ENCODE results near the gene GGA3. TPM values are rescaled to one million over a fixed set of nuclear protein-coding genes. Genes with fewer than 3 reads are reported as not detected.
"Not testable (repeated sequence)": the region's sequence is repeated elsewhere in the genome, so short reads cannot be mapped to it uniquely, and the experiment has no call there.

GGA3 gene
- total RNA-seq, result 31.0 TPM

GRCh38 chr17:75261336-75262111, at the start of gene GGA3, which contains the start of gene MRPS7:
Gene GGA3 (minus strand): TSS chr17:75261606. CDS start chr17:75261587, 19 bp downstream.
Gene MRPS7 (plus strand): TSS chr17:75261879. CDS start chr17:75261901, 22 bp downstream.
- DNase-seq (ENCODE audit: low read depth in 2 of 3, low spot score in 2 of 3), result peak; percentile 92 to 97 (median 95)

- DNase-seq (ENCODE audit: low read depth in 2 of 3, low spot score in 2 of 3), result no peak
These were observed 47.6 kb upstream of the GGA3 start for GRCh38 chr17:75308732-75309629.

DNA sequence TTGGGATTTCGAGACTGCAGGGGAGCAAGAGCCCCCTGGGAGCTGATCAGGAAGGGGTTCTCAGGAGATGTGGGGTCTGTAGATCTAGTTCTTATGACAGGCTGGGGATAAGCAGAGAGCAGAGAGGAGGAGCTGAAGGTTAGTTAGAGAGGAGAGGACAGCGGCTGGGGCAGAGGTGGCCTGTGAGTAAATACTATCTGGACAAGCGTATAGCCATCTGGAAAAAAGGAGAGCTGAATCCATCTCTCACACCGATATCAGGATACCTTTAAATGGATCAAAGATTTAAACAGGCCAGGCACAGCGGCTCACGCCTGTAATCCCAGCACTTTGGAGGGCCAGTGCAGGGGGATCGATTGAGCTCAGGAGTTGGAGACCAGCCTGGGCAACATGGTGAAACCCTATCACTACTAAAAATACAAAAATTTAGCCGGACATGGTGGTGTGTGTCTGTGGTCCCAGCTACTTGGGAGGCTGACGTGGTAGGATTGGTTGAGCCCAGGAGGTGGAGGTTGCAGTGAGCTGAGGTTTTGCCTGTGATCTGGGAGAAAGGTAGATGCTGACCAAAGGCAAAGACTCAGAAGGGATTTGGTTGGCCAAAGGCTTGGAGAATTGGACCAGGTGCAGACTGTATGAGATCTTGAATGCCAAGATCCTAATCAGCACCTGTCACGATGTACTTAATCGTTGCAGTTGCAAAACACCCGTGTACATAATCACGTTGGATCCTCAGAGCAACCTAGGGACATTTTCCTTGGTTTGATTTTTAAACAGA, 46.7 kb upstream of the GGA3 start:
- DNase-seq (ENCODE audit: low read depth in 2 of 3, low spot score in 2 of 3), result no peak

- DNase-seq (ENCODE audit: low read depth in 2 of 3, low spot score in 2 of 3), result no peak
These were observed 40.2 kb upstream of the GGA3 start for GRCh38 chr17:75301502-75302206.

GRCh38 chr17:75301049-75301448, 39.6 kb upstream of the GGA3 start:
- no peak for DNase-seq (ENCODE audit: low read depth in 2 of 3, low spot score in 2 of 3)

DNA sequence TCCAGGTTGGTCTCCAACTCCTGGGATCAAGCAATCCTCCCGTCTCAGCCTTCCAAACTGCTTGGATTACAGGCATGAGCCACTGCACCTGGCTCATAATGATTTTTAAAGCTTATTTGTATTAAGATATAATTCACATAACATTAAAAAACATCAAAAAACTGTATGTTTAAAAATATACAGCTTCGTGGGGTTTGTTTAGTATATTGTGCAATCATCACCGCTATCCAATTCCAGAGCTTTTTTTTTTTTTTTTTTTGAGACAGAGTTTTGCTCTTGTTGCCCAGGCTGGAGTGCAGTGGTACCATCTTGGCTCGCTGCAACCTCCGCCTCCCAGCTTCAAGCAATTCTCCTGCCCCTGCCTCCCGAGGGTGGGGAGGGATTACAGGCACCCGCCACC, 38.9 kb upstream of the GGA3 start:
- DNase-seq (ENCODE audit: low read depth in 2 of 3, low spot score in 2 of 3), result no peak

- peak in 2 of 3 donors; percentile 38 to 64 for DNase-seq (ENCODE audit: low read depth in 2 of 3, low spot score in 2 of 3)
These were observed 34.1 kb upstream of the GGA3 start for GRCh38 chr17:75295201-75296158.

DNA sequence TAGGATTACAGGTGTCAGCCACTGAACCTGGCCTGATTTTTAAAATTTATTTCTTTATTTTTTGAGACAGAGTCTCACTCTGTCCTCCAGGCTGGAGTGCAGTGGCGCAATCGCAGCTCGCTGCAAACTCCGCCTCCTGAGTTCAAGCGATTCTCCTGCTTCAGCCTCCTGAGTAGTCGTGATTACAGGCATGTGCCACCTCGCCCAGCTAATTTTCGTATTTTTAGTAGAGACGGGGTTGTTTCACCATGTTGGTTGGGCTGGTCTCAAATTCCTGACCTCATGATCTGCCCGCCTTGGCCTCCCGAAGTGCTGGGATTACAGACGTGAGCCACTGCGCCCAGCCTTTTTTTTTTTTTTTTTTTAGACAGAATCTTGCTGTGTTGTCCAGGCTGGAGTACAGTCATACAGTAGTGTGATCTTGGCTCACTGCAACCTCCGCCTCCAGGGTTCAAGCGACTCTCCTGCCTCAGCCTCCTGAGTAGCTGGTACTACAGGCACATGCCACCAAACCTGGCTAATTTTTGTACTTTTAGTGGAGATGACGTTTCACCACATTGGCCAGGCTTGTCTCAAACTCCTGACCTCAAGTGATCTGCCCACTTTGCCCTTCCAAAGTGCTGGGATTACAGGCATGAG, 31.5 kb upstream of the GGA3 start:
- not testable (repeated sequence) for DNase-seq (ENCODE audit: low read depth in 2 of 3, low spot score in 2 of 3)

GRCh38 chr17:75289832-75290337, 28.5 kb upstream of the GGA3 start:
- peak in 2 of 3 donors; percentile 84 to 90 for DNase-seq (ENCODE audit: low read depth in 2 of 3, low spot score in 2 of 3)

- peak; percentile 91 to 99 (median 99) for DNase-seq (ENCODE audit: low read depth in 2 of 3, low spot score in 2 of 3)
These were observed 27.9 kb upstream of the GGA3 start, which contains the start of gene SLC25A19 for GRCh38 chr17:75289115-75289831. Gene SLC25A19 (minus strand): TSS chr17:75289433. CDS start chr17:75286764, 2,669 bp downstream.

DNA sequence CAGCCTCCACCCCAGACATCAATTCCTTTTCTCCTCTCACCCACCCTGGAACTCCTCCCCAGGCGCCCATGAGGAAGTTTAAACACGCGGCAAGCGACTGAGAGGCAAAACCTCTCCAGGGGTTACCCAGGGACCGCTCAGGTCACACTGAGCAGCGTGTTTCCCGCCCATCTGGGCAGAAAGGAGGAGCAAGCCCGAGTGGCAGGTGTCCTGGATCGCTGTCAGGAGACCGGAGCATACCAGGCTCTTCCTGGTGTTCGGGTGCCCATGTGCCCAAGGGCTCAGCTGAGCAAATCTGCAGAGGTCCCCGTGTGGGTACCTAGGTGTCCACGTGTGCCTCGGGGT, 27.3 kb upstream of the GGA3 start:
- DNase-seq (ENCODE audit: low read depth in 2 of 3, low spot score in 2 of 3), result peak in 1 of 3 donors; percentile 26

DNA sequence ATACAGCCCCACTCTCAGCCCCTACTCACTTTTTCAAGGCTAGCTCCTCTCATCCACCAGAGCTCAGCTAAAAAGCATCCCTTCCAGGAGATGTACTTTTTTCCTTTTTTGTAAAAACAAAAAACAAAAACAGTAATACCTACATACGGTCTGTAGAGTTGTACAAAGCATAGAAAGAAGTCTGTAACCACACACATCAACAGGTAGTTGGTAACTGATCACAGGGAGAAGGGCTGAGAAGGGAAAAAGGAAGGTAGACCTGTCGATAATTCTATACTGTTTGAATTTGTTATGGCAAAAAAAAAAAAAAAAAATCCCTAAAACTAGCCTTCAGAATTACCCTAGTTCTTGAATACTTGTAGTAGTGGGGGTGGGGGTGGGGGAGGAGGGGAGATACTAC, 27.0 kb upstream of the GGA3 start:
- DNase-seq (ENCODE audit: low read depth in 2 of 3, low spot score in 2 of 3), result no peak

DNA sequence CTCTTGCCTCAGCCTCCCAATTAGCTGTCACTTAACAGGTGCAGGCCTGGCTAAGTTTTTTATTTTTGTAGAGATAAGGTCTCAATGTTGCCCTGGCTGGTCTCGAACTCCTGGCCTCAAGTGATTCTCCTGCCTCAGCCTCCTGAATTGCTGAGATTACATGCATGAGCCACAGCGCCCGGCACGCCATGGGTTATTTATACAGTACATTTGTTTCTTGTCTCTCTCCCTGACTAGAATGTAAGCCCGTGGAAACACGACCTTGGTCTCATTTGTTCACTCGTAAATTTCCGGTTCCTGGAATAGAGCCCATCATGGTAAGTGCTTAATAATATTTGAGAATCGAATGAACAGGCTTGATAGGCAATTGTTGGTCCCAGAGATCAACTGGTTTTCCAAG, 25.8 kb upstream of the GGA3 start:
- no peak for DNase-seq (ENCODE audit: low read depth in 2 of 3, low spot score in 2 of 3)

DNA sequence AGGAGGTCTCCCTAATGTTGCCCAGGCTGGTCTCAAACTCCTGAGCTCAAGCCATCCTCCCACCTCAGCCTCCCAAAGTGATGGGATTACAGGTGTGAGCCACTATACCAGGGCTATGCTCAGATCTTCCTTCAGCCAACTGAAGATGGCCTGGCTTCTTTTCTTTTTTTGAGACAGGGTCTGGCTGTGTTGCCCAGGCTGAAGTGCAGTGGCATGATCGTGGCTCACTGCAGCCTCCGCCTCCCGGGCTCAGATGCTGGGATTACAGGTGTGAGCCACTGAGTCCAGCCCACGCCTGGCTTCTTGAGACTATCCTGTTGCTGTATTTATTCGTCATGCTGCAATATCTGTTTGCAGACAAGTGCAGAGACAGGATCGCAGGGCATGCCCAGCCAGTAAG, 23.7 kb upstream of the GGA3 start:
- no peak for DNase-seq (ENCODE audit: low read depth in 2 of 3, low spot score in 2 of 3)

DNA sequence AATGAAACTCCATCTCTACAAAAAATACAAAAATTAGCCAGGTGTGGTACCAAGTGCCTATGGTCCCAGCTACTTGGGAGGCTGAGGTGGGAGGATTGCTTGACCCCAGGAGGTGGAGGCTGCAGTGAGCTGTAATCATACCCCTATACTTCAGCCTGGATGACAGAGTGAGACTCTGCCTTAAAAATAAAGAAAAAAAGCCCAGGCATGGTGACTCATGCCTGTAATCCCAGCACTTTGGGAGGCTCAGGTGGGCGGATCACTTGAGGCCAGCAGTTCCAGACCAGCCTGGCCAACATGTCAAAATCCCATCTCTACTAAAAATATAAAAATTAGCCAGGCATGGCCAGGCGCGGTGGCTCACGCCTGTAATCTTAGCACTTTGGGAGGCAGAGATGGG, 18.8 kb upstream of the GGA3 start:
- not testable (repeated sequence) for DNase-seq (ENCODE audit: low read depth in 2 of 3, low spot score in 2 of 3)

GRCh38 chr17:75277664-75278071, 16.3 kb upstream of the GGA3 start:
- DNase-seq (ENCODE audit: low read depth in 2 of 3, low spot score in 2 of 3), result no peak

DNA sequence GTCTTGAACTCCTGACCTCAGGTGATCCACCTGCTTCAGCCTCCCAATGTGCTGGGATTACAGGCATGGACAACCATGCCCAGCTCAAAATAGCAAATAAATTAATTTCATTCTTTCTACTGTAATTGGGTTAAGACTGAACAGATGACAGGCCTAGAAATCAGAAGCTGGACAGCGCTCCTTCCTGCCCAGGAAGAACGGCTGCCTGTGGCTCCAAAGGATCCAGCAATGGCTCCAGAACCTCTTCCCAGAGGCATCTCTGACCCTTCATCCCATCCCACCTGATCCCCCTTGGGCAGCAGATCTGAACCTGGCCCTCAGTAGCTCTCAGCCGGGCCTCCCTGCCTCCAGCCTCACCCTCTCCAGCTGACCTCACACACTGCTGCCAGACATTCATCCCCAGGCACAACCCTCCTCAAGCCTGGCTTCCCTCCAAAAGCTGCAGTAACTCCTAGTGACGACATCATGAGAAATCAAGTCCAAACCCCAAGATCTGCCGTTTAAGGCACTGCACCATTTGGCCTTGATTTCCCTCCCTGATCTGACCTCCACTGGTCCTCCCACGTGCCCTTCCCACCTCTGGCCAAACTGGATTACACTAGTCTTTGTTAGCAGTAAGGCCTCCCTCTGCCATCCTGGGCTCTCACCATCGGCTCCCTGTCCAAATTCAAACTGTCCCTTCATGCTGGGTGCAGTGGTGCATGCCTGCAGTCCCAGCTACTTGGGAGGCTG, 12.7 kb upstream of the GGA3 start:
- no peak for DNase-seq (ENCODE audit: low read depth in 2 of 3, low spot score in 2 of 3)

Measured in hematopoietic multipotent progenitor cell (in vitro differentiated cells).